ENCODE results near the gene CRYGN. TPM values are rescaled to one million over a fixed set of nuclear protein-coding genes. Genes with fewer than 3 reads are reported as not detected.
A peak's percentile ranks its signal among the peaks of the same experiment; 100 is the strongest.

Gene CRYGN
- total and polyA plus RNA-seq, 8 donors: not detected

DNA sequence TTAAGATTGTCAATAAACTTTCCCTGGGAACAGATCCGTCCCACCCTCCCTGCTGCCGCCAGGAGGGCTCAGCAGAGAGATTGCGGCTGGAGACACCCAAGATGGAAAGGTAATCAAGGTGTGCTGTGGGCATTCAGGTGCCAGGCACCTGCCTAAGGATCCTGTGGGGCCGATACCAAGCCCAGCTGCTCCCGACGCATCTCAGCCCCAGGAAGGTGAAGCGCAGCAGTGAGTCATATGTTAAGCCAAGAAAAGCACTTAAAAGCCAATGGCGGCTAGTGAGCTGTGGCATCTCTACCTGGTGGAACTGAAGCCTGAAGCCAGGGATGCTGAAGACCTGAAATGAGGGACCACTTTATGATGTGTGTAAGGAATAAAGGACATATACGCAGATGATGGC, 36.2 kb downstream of the CRYGN start:
- Histone ChIP-seq H3K27me3 (peaks cover 0 to 26% (median 5%) of the 10 kb centered on the region in 3 donors), H3K36me3 (no peaks in the 10 kb centered on the region), H3K27ac (peak overlapping the region in 1 of 5 donors; percentile 4), H3K9me3 (no peaks in the 10 kb centered on the region), H3K4me1 (peaks cover 10 to 29% (median 13%) of the 10 kb centered on the region in 4 donors), H3K4me3 (no peak overlapping the region)
- intact Hi-C loops (cut with DNase I; ENCODE audit: low total_unique reads): no loop called here
- no peak for TF ChIP-seq POLR2A (IDR thresholded peaks at IDR 0.05)
- TF ChIP-seq POLR2AphosphoS5 (IDR thresholded peaks at IDR 0.05): no peak
- TF ChIP-seq, protein P1, sequence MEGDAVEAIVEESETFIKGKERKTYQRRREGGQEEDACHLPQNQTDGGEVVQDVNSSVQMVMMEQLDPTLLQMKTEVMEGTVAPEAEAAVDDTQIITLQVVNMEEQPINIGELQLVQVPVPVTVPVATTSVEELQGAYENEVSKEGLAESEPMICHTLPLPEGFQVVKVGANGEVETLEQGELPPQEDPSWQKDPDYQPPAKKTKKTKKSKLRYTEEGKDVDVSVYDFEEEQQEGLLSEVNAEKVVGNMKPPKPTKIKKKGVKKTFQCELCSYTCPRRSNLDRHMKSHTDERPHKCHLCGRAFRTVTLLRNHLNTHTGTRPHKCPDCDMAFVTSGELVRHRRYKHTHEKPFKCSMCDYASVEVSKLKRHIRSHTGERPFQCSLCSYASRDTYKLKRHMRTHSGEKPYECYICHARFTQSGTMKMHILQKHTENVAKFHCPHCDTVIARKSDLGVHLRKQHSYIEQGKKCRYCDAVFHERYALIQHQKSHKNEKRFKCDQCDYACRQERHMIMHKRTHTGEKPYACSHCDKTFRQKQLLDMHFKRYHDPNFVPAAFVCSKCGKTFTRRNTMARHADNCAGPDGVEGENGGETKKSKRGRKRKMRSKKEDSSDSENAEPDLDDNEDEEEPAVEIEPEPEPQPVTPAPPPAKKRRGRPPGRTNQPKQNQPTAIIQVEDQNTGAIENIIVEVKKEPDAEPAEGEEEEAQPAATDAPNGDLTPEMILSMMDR (IDR thresholded peaks at IDR 0.05): no peak
- no peak for TF ChIP-seq EP300 (IDR thresholded peaks at IDR 0.05)
- WGBS, 5 donors: 50 to 75% (median 63%) methylated on average over 9 of the region's 9 CpGs
- no peak for DNase-seq

DNA sequence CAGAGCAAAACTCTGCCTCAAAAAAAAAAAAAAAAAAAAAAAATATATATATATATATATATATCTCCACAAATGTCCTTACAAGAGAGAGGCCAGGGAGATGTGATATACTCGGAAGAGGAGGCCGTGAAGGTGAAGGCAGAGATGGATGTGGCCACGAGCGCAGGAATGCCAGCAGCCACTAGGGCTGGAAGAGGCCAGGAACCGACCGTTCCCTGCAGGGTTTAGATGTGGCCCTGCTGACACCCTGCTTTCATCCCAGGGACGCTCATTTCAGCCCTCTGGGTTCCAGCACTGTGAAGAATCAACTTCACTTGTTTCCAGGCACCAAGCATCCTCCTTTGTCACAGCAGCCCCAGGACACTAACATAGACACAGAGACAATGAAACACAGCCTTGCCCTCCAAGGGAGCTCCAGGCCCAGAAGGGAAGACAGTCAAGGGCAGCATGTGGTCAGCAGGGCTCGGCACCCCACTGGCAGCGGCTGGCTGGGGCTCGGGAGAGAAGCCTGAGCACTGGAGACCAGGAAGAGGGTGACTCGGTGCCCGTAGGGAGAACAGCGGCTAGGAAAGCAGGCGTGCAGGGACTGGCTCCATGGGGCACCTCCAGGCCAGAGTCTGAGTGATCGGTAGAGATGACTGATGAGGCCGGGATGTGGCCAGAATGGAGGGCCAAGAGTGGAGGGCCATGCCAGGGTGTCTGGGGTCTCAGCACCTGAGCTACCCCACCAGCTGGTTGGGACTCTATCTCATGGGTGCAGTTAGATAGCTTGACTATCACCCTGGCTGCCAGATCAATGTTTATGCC, 37.7 kb downstream of the CRYGN start:
- Histone ChIP-seq H3K27ac (no peak overlapping the region), H3K9me3 (no peaks in the 10 kb centered on the region), H3K27me3 (peaks cover 0 to 12% (median 0%) of the 10 kb centered on the region in 3 donors), H3K36me3 (no peaks in the 10 kb centered on the region), H3K4me1 (peaks cover 8 to 24% (median 10%) of the 10 kb centered on the region in 4 donors), H3K4me3 (no peak overlapping the region)
- WGBS, 5 donors: 92 to 96% (median 94%) methylated on average over 16 of the region's 16 CpGs
- intact Hi-C loops (cut with DNase I; ENCODE audit: low total_unique reads): no loop called here
- TF ChIP-seq POLR2AphosphoS5 (IDR thresholded peaks at IDR 0.05): no peak
- TF ChIP-seq, protein P1 (IDR thresholded peaks at IDR 0.05): no peak
- TF ChIP-seq EP300 (IDR thresholded peaks at IDR 0.05): no peak
- TF ChIP-seq POLR2A (IDR thresholded peaks at IDR 0.05): no peak
- no peak for DNase-seq

DNA sequence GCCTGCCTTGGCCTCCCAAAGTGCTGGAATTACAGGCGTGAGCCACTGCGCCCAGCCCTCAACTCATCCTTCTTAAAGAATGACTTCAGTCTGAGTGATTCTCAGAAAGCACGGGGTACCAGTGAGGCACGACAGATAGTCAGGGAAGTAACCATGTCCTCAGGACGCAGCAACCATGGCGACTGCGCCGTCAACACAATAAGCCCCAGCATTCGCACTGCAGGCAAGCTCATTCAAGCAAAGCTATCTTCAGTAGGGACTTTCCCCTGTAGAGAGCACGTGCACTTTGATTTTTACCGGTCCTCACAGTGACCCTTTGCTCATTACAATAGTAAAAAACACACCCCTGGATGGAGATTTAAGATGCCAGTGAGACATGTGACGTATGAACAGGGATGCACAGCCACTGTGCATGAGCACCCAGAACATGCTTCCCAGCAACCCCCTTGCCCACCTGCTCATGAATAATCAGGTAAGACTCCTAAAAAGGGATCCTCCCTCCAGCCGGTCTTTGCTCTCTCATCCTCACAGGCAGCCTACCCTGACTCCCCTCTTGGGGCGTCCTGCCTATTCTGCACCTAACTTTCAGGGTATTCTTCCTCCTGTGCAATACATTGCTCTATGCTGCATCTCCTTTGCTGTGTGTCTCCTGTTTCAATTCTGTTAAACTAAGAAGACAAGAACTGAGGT, 39.2 kb downstream of the CRYGN start:
- Histone ChIP-seq H3K27ac (no peak overlapping the region), H3K36me3 (no peaks in the 10 kb centered on the region), H3K27me3 (peaks cover 0 to 10% (median 0%) of the 10 kb centered on the region in 3 donors), H3K9me3 (no peaks in the 10 kb centered on the region), H3K4me3 (no peak overlapping the region), H3K4me1 (peaks cover 8 to 24% (median 10%) of the 10 kb centered on the region in 4 donors)
- TF ChIP-seq EP300 (IDR thresholded peaks at IDR 0.05): no peak
- TF ChIP-seq, protein P1 (IDR thresholded peaks at IDR 0.05): no peak
- TF ChIP-seq POLR2AphosphoS5 (IDR thresholded peaks at IDR 0.05): no peak
- TF ChIP-seq POLR2A (IDR thresholded peaks at IDR 0.05): no peak
- no peak for DNase-seq
- 64 to 78% (median 70%) methylated on average over 11 to 14 of the region's 14 CpGs for WGBS, 5 donors
- intact Hi-C loops (cut with DNase I; ENCODE audit: low total_unique reads): no loop called here

DNA sequence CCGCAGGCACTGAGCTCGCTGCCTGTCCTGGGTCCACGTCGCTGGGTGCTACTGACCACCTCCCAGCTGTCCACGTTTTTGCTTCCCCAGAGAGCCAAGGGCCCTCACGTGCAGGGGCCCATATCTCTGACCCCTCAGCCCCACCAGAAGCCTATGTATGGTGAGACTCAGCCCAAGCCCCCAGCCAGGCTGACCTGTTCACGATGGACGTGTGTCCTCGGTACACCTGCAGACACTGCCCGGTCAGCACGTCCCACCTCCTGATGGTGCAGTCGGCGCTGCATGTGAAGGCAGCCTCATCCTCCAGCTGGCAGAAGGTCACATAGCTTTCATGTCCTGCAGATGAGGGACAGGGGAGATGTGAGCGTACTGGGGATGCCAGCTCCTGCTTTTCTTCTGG, 40.0 kb downstream of the CRYGN start:
- intact Hi-C loops (cut with DNase I; ENCODE audit: low total_unique reads): no loop called here
- Histone ChIP-seq H3K27me3 (peaks cover 0 to 14% (median 0%) of the 10 kb centered on the region in 3 donors), H3K4me3 (no peak overlapping the region), H3K9me3 (no peaks in the 10 kb centered on the region), H3K4me1 (peaks cover 8 to 19% (median 10%) of the 10 kb centered on the region in 4 donors), H3K27ac (no peak overlapping the region), H3K36me3 (no peaks in the 10 kb centered on the region)
- DNase-seq: no peak
- TF ChIP-seq, protein P1 (IDR thresholded peaks at IDR 0.05): no peak
- TF ChIP-seq POLR2AphosphoS5 (IDR thresholded peaks at IDR 0.05) (no peak), EP300 (IDR thresholded peaks at IDR 0.05) (no peak), POLR2A (IDR thresholded peaks at IDR 0.05) (no peak)
- 86 to 88% (median 86%) methylated on average over 14 of the region's 14 CpGs for WGBS, 5 donors

Data from stomach (tissue), 9 donors.